ENCODE data around the gene CD96. TPM values are rescaled to one million over a fixed set of nuclear protein-coding genes. Genes with fewer than 3 reads are reported as not detected.

The CD96 gene
- total RNA-seq, 1 donor from 2014 or later = not detected

- H3K4me3 Mint-ChIP-seq (ENCODE audit: unreplicated experiment) = no peak overlapping the region
- no peaks in the 10 kb centered on the region for H3K4me1 Mint-ChIP-seq (ENCODE audit: unreplicated experiment)
- H3K27me3 Mint-ChIP-seq (ENCODE audit: unreplicated experiment) = no peaks in the 10 kb centered on the region
- no peak for DNase-seq (ENCODE audit: extremely low spot score, unreplicated experiment)
- TF ChIP-seq CTCF (IDR thresholded peaks at IDR 0.05) = no peak
- H3K36me3 Mint-ChIP-seq (ENCODE audit: unreplicated experiment) = no peaks in the 10 kb centered on the region
- H3K9me3 Mint-ChIP-seq (ENCODE audit: unreplicated experiment) = no peaks in the 10 kb centered on the region
- H3K27ac Mint-ChIP-seq (ENCODE audit: unreplicated experiment) = no peak overlapping the region
These were observed 146.3 kb downstream of the CD96 start for GRCh38 chr3:111688190-111688800.

- H3K27me3 Mint-ChIP-seq (ENCODE audit: unreplicated experiment) = no peaks in the 10 kb centered on the region
- no peak for DNase-seq (ENCODE audit: extremely low spot score, unreplicated experiment)
- no peaks in the 10 kb centered on the region for H3K36me3 Mint-ChIP-seq (ENCODE audit: unreplicated experiment)
- H3K4me1 Mint-ChIP-seq (ENCODE audit: unreplicated experiment) = peaks cover 4% of the 10 kb centered on the region
- H3K4me3 Mint-ChIP-seq (ENCODE audit: unreplicated experiment) = no peak overlapping the region
- H3K27ac Mint-ChIP-seq (ENCODE audit: unreplicated experiment) = no peak overlapping the region
- no peaks in the 10 kb centered on the region for H3K9me3 Mint-ChIP-seq (ENCODE audit: unreplicated experiment)
- TF ChIP-seq CTCF (IDR thresholded peaks at IDR 0.05) = no peak
These were observed 148.2 kb downstream of the CD96 start for GRCh38 chr3:111690242-111690641.

GRCh38 chr3:111691293-111691909 is 149.4 kb downstream of the CD96 start:
- no peaks in the 10 kb centered on the region for H3K36me3 Mint-ChIP-seq (ENCODE audit: unreplicated experiment)
- H3K4me3 Mint-ChIP-seq (ENCODE audit: unreplicated experiment) = no peak overlapping the region
- H3K4me1 Mint-ChIP-seq (ENCODE audit: unreplicated experiment) = peaks cover 14% of the 10 kb centered on the region
- no peaks in the 10 kb centered on the region for H3K9me3 Mint-ChIP-seq (ENCODE audit: unreplicated experiment)
- TF ChIP-seq CTCF (IDR thresholded peaks at IDR 0.05) = peak; percentile 72
- no peaks in the 10 kb centered on the region for H3K27me3 Mint-ChIP-seq (ENCODE audit: unreplicated experiment)
- H3K27ac Mint-ChIP-seq (ENCODE audit: unreplicated experiment) = no peak overlapping the region
- no peak for DNase-seq (ENCODE audit: extremely low spot score, unreplicated experiment)

GRCh38 chr3:111692593-111693552 is 150.9 kb downstream of the CD96 start:
- H3K27ac Mint-ChIP-seq (ENCODE audit: unreplicated experiment) = no peak overlapping the region
- no peaks in the 10 kb centered on the region for H3K27me3 Mint-ChIP-seq (ENCODE audit: unreplicated experiment)
- H3K9me3 Mint-ChIP-seq (ENCODE audit: unreplicated experiment) = no peaks in the 10 kb centered on the region
- DNase-seq (ENCODE audit: extremely low spot score, unreplicated experiment) = no peak
- no peak overlapping the region for H3K4me3 Mint-ChIP-seq (ENCODE audit: unreplicated experiment)
- H3K4me1 Mint-ChIP-seq (ENCODE audit: unreplicated experiment) = peaks cover 14% of the 10 kb centered on the region
- TF ChIP-seq CTCF (IDR thresholded peaks at IDR 0.05) = no peak
- no peaks in the 10 kb centered on the region for H3K36me3 Mint-ChIP-seq (ENCODE audit: unreplicated experiment)

- no peaks in the 10 kb centered on the region for H3K9me3 Mint-ChIP-seq (ENCODE audit: unreplicated experiment)
- no peaks in the 10 kb centered on the region for H3K27me3 Mint-ChIP-seq (ENCODE audit: unreplicated experiment)
- no peaks in the 10 kb centered on the region for H3K36me3 Mint-ChIP-seq (ENCODE audit: unreplicated experiment)
- no peak overlapping the region for H3K4me3 Mint-ChIP-seq (ENCODE audit: unreplicated experiment)
- no peak for TF ChIP-seq CTCF (IDR thresholded peaks at IDR 0.05)
- no peak for DNase-seq (ENCODE audit: extremely low spot score, unreplicated experiment)
- H3K4me1 Mint-ChIP-seq (ENCODE audit: unreplicated experiment) = peaks cover 14% of the 10 kb centered on the region
- no peak overlapping the region for H3K27ac Mint-ChIP-seq (ENCODE audit: unreplicated experiment)
These were observed 152.5 kb downstream of the CD96 start for GRCh38 chr3:111694471-111694870.
